NB4 (cell line): ENCODE results near the gene TRIM34.

Source experiments
- MYC ChIP-seq: IDR thresholded peaks from 2 replicates; pipeline ENCODE4 v1.6.1; 2011; ENCODE audit warnings: low read depth, low read length
- POLR2A ChIP-seq: IDR thresholded peaks from 2 replicates; pipeline ENCODE4 v1.6.1; 2011; ENCODE audit warnings: mild to moderate bottlenecking; ENCODE audit not compliant: insufficient read length; ENCODE audit errors: extremely low read depth
- TF ChIP-seq, protein P1 (sequence below): IDR thresholded peaks from one replicate; pipeline ENCODE4 v1.5.1; 2012; ENCODE audit warnings: low read depth, low read length
- TF ChIP-seq, protein P2 (sequence below): IDR thresholded peaks from 2 replicates; pipeline ENCODE4 v1.6.1; 2011; ENCODE audit warnings: low read depth, low read length

DNA sequence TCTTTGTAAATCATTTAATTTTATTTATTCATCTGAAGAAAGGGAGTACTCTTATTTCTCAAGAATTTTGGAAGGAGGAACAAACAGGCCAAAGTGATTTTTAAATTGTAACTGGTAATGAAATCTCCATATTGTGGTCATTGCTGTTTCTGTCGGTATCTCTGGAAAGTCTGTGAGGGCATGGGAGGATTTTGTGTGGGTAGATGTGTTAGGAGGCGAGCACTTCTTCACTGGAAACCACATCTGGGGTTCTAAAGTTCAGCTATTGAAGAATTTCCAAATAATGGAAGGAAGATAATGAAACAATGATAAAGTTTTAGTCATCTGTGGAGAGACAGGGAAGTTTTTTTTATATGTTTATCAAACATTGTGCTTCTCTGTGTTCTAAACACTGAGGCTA, 6.6 kb downstream of the TRIM34 start:
- TF ChIP-seq, protein P1, sequence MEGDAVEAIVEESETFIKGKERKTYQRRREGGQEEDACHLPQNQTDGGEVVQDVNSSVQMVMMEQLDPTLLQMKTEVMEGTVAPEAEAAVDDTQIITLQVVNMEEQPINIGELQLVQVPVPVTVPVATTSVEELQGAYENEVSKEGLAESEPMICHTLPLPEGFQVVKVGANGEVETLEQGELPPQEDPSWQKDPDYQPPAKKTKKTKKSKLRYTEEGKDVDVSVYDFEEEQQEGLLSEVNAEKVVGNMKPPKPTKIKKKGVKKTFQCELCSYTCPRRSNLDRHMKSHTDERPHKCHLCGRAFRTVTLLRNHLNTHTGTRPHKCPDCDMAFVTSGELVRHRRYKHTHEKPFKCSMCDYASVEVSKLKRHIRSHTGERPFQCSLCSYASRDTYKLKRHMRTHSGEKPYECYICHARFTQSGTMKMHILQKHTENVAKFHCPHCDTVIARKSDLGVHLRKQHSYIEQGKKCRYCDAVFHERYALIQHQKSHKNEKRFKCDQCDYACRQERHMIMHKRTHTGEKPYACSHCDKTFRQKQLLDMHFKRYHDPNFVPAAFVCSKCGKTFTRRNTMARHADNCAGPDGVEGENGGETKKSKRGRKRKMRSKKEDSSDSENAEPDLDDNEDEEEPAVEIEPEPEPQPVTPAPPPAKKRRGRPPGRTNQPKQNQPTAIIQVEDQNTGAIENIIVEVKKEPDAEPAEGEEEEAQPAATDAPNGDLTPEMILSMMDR: no peak
- no peak for TF ChIP-seq POLR2A
- TF ChIP-seq MYC: no peak
- TF ChIP-seq, protein P2, sequence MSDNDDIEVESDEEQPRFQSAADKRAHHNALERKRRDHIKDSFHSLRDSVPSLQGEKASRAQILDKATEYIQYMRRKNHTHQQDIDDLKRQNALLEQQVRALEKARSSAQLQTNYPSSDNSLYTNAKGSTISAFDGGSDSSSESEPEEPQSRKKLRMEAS: no peak
